ENCODE data around the gene HOXD13. TPM values are rescaled to one million over a fixed set of nuclear protein-coding genes. Genes with fewer than 3 reads are reported as not detected.

Gene HOXD13
- total and polyA plus RNA-seq, 2 donors (not counting 1 experiment from before 2014, with no cell fraction given), result not detected

- no peak overlapping the region for H2AFZ ChIP-seq (ENCODE audit: low read length)
- no peaks in the 10 kb centered on the region for H3K9me3 ChIP-seq (ENCODE audit: control insufficient read depth, insufficient read depth, low read depth, low read length)
- no peaks in the 10 kb centered on the region for H3K36me3 ChIP-seq (ENCODE audit: control insufficient read depth, insufficient read depth, low read length)
- peak; percentile 49 to 62 for TF ChIP-seq CTCF (conservative IDR thresholded peaks at IDR 0.05 in 1 of 2, IDR thresholded peaks at IDR 0.05 in 1 of 2; ENCODE audit: low read depth in 1 of 2, low read length in 2 of 2)
- TF ChIP-seq EZH2 (IDR thresholded peaks at IDR 0.05; ENCODE audit: low read length, missing control alignments), result no peak
- peaks cover 74% of the 10 kb centered on the region for H3K27me3 ChIP-seq (ENCODE audit: control insufficient read depth, insufficient read depth, low read length)
- no peak overlapping the region for H3K4me3 ChIP-seq (replicated peaks in 1 of 4; ENCODE audit: control extremely low read depth in 1 of 4, insufficient read depth in 1 of 4, low read depth in 3 of 4, low read length in 4 of 4)
- no peaks in the 10 kb centered on the region for H3K79me2 ChIP-seq (ENCODE audit: control insufficient read depth, insufficient read depth, low read length)
- peak; percentile 38 to 39 for DNase-seq (ENCODE audit: low read depth in 2 of 2)
- no peak overlapping the region for H3K4me2 ChIP-seq (ENCODE audit: extremely low read depth, insufficient read depth, low read length)
- no peaks in the 10 kb centered on the region for H3K4me1 ChIP-seq (ENCODE audit: control insufficient read depth, extremely low read depth, insufficient read depth, low read length)
- H3K9ac ChIP-seq (ENCODE audit: insufficient read depth, low read length), result no peak overlapping the region
- H3K27ac ChIP-seq (ENCODE audit: insufficient read depth, low read length), result no peak overlapping the region
- H4K20me1 ChIP-seq (ENCODE audit: control insufficient read depth, extremely low read depth, insufficient read depth, low read length), result no peaks in the 10 kb centered on the region
Measured at GRCh38 chr2:176111309-176111663, 18.8 kb downstream of the HOXD13 start.

GRCh38 chr2:176111846-176112374 lies 19.4 kb downstream of the HOXD13 start:
- no peak for DNase-seq (ENCODE audit: low read depth in 2 of 2)
- H3K27me3 ChIP-seq (ENCODE audit: control insufficient read depth, insufficient read depth, low read length), result peaks cover 80% of the 10 kb centered on the region
- H3K79me2 ChIP-seq (ENCODE audit: control insufficient read depth, insufficient read depth, low read length), result no peaks in the 10 kb centered on the region

More at GRCh38 chr2:176111846-176112374, 19.4 kb downstream of the HOXD13 start:
- no peaks in the 10 kb centered on the region for H4K20me1 ChIP-seq (ENCODE audit: control insufficient read depth, extremely low read depth, insufficient read depth, low read length)
- no peak overlapping the region for H3K4me3 ChIP-seq (replicated peaks in 1 of 4; ENCODE audit: control extremely low read depth in 1 of 4, insufficient read depth in 1 of 4, low read depth in 3 of 4, low read length in 4 of 4)
- no peaks in the 10 kb centered on the region for H3K4me1 ChIP-seq (ENCODE audit: control insufficient read depth, extremely low read depth, insufficient read depth, low read length)
- H3K9ac ChIP-seq (ENCODE audit: insufficient read depth, low read length), result no peak overlapping the region
- no peak overlapping the region for H2AFZ ChIP-seq (ENCODE audit: low read length)
- no peaks in the 10 kb centered on the region for H3K36me3 ChIP-seq (ENCODE audit: control insufficient read depth, insufficient read depth, low read length)
- H3K4me2 ChIP-seq (ENCODE audit: extremely low read depth, insufficient read depth, low read length), result no peak overlapping the region
- no peak for TF ChIP-seq EZH2 (IDR thresholded peaks at IDR 0.05; ENCODE audit: low read length, missing control alignments)
- no peak for TF ChIP-seq CTCF (conservative IDR thresholded peaks at IDR 0.05 in 1 of 2, IDR thresholded peaks at IDR 0.05 in 1 of 2; ENCODE audit: low read depth in 1 of 2, low read length in 2 of 2)
- H3K9me3 ChIP-seq (ENCODE audit: control insufficient read depth, insufficient read depth, low read depth, low read length), result no peaks in the 10 kb centered on the region
- no peak overlapping the region for H3K27ac ChIP-seq (ENCODE audit: insufficient read depth, low read length)

Data from fibroblast of lung (primary cell).